ENCODE data around the gene SLC6A1.

GRCh38 chr3:11050666-11051323, 58.2 kb downstream of the SLC6A1 start:
- TF ChIP-seq CTCF (IDR thresholded peaks at IDR 0.05) (no peak), POLR2A (IDR thresholded peaks at IDR 0.05) (no peak)
